ENCODE data around the gene WDR54.

GRCh38 chr2:74385396-74385795, 36.1 kb upstream of the WDR54 start:
- TF ChIP-seq, protein P1, sequence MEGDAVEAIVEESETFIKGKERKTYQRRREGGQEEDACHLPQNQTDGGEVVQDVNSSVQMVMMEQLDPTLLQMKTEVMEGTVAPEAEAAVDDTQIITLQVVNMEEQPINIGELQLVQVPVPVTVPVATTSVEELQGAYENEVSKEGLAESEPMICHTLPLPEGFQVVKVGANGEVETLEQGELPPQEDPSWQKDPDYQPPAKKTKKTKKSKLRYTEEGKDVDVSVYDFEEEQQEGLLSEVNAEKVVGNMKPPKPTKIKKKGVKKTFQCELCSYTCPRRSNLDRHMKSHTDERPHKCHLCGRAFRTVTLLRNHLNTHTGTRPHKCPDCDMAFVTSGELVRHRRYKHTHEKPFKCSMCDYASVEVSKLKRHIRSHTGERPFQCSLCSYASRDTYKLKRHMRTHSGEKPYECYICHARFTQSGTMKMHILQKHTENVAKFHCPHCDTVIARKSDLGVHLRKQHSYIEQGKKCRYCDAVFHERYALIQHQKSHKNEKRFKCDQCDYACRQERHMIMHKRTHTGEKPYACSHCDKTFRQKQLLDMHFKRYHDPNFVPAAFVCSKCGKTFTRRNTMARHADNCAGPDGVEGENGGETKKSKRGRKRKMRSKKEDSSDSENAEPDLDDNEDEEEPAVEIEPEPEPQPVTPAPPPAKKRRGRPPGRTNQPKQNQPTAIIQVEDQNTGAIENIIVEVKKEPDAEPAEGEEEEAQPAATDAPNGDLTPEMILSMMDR (IDR thresholded peaks at IDR 0.05): no peak
- TF ChIP-seq REST (IDR thresholded peaks at IDR 0.05; ENCODE audit: insufficient read depth in 1 of 2, low read depth in 2 of 2, low read length in 1 of 2) (no peak), POLR2AphosphoS5 (IDR thresholded peaks at IDR 0.05; ENCODE audit: low read depth, low read length) (no peak)
